Body of pancreas (tissue), 4 donors: ENCODE results near the gene CTBP1. TPM values are rescaled to one million over a fixed set of nuclear protein-coding genes. Genes with fewer than 3 reads are reported as not detected.
A peak's percentile ranks its signal among the peaks of the same experiment; 100 is the strongest.

Experiments used
- ATAC-seq: fragments of 150-250 bp; one replicate; pipeline ENCODE4 v1.9.1; 2016
- DNase-seq, 4 donors: peaks; one replicate each; pipeline ENCODE4 v3.0.0-alpha.2; 2019
- H3K27ac ChIP-seq, 4 donors: fragments of 200-600 bp; sonication (generic); 1 replicate in 3 of 4; 2 replicates in 1 of 4; pipeline versions ENCODE4 v1.5.1 to v1.6.1; 2016 to 2019; ENCODE audit warnings: mild to moderate bottlenecking in 1 of 4, mixed read lengths in 1 of 4, moderate library complexity in 1 of 4
- H3K27me3 ChIP-seq, 2 donors: fragments of 200-600 bp; sonication (generic); one replicate each; pipeline ENCODE4 v1.6.0; 2016; ENCODE audit warnings: mild to moderate bottlenecking in 1 of 2
- H3K36me3 ChIP-seq, 2 donors: fragments of 200-600 bp; sonication (generic); replicated peaks in 1 of 2; 2 replicates each; pipeline ENCODE4 v1.5.1; 2016; ENCODE audit warnings: low read depth in 2 of 2; ENCODE audit not compliant: insufficient read depth in 1 of 2
- H3K4me1 ChIP-seq: fragments of 200-600 bp; sonication (generic); one replicate; pipeline ENCODE4 v1.6.0; 2016
- H3K4me3 ChIP-seq, 2 donors: fragments of 200-600 bp; sonication (generic); 1 replicate in 1 of 2; 2 replicates in 1 of 2; pipeline ENCODE4 v1.5.1; 2016 to 2019
- H3K9me3 ChIP-seq, 3 donors: fragments of 200-600 bp; sonication (generic); 1 replicate in 2 of 3; 2 replicates in 1 of 3; pipeline ENCODE4 v1.5.1; 2016
- POLR2A ChIP-seq, 3 donors: fragments of 450-650 bp; IDR thresholded peaks; one replicate each; pipeline ENCODE4 v1.6.1; 2016; ENCODE audit warnings: antibody characterized with exemption in 3 of 3, mild to moderate bottlenecking in 2 of 3
- WGBS, 2 donors: methylation state at CpG; one replicate each; pipeline ENCODE4 v1.1.5; 2017; 5-methylcytosine and 5-hydroxymethylcytosine counted together
- intact Hi-C: fragments of 100-400 bp; cut with DNase I; formaldehyde crosslinking; loops from one replicate; pipeline ENCODE4 v1.15.1; 2023
- total RNA-seq, 2 donors: library from RNA; depleted of rRNA; stranded (reverse); fragments of >200 nt; gene quantifications; one replicate each; pipeline ENCODE4 v1.1.0, GENCODE V29; 2016
- TF ChIP-seq, protein P1 (sequence below), 7 experiments: fragments of 450-650 bp in 4 of 7; fragments of 200-600 bp in 3 of 7; sonication (generic) in 3 of 7; IDR thresholded peaks; one replicate each; pipeline ENCODE4 v1.5.1; 2016 to 2019; ENCODE audit warnings: antibody characterized with exemption in 7 of 7

Gene CTBP1
- total RNA-seq, 2 donors from 2014 or later = 148 to 458 TPM

- Histone ChIP-seq H3K4me1 (peaks cover 31% of the 10 kb centered on the region), H3K4me3 (no peak overlapping the region), H3K36me3 (no peaks in the 10 kb centered on the region), H3K27ac (no peak overlapping the region), H3K27me3 (no peaks in the 10 kb centered on the region), H3K9me3 (no peaks in the 10 kb centered on the region)
- intact Hi-C loops = no loop called here
- DNase-seq (peak in 2 of 4 donors; percentile 1 to 5), ATAC-seq (no peak)
- 86 to 88% methylated on average over 11 to 22 of the region's 29 CpGs for WGBS, 2 donors
- no peak for TF ChIP-seq POLR2A (IDR thresholded peaks at IDR 0.05)
- TF ChIP-seq, protein P1, sequence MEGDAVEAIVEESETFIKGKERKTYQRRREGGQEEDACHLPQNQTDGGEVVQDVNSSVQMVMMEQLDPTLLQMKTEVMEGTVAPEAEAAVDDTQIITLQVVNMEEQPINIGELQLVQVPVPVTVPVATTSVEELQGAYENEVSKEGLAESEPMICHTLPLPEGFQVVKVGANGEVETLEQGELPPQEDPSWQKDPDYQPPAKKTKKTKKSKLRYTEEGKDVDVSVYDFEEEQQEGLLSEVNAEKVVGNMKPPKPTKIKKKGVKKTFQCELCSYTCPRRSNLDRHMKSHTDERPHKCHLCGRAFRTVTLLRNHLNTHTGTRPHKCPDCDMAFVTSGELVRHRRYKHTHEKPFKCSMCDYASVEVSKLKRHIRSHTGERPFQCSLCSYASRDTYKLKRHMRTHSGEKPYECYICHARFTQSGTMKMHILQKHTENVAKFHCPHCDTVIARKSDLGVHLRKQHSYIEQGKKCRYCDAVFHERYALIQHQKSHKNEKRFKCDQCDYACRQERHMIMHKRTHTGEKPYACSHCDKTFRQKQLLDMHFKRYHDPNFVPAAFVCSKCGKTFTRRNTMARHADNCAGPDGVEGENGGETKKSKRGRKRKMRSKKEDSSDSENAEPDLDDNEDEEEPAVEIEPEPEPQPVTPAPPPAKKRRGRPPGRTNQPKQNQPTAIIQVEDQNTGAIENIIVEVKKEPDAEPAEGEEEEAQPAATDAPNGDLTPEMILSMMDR (IDR thresholded peaks at IDR 0.05) = no peak
Observed at GRCh38 chr4:1195109-1195671, 53.7 kb downstream of the CTBP1 start.

GRCh38 chr4:1194010-1194900, 54.7 kb downstream of the CTBP1 start:
- peak overlapping the region in 1 of 4 donors; percentile 18 for H3K27ac ChIP-seq
- H3K9me3 ChIP-seq = no peaks in the 10 kb centered on the region
- peaks cover 31% of the 10 kb centered on the region for H3K4me1 ChIP-seq
- no peaks in the 10 kb centered on the region for H3K27me3 ChIP-seq
- no peak for ATAC-seq
- intact Hi-C loops = no loop called here
- H3K36me3 ChIP-seq = no peaks in the 10 kb centered on the region
- H3K4me3 ChIP-seq = no peak overlapping the region
- peak; percentile 21 to 55 (median 30) for DNase-seq
- 83% methylated on average over 25 to 46 of the region's 52 CpGs for WGBS, 2 donors
- TF ChIP-seq, protein P1 (IDR thresholded peaks at IDR 0.05) = no peak
- no peak for TF ChIP-seq POLR2A (IDR thresholded peaks at IDR 0.05)

- TF ChIP-seq POLR2A (IDR thresholded peaks at IDR 0.05) = no peak
- TF ChIP-seq, protein P1 (IDR thresholded peaks at IDR 0.05) = no peak
- no peak overlapping the region for H3K4me3 ChIP-seq
- no peaks in the 10 kb centered on the region for H3K36me3 ChIP-seq
- 50 to 56% methylated on average over 18 to 23 of the region's 28 CpGs for WGBS, 2 donors
- peak in 3 of 4 donors; percentile 2 to 12 (median 6) for DNase-seq
- ATAC-seq = no peak
- no peaks in the 10 kb centered on the region for H3K9me3 ChIP-seq
- intact Hi-C loops = no loop called here
- H3K27me3 ChIP-seq = no peaks in the 10 kb centered on the region
- peaks cover 31% of the 10 kb centered on the region for H3K4me1 ChIP-seq
- peak overlapping the region in 3 of 4 donors; percentile 30 to 92 (median 85) for H3K27ac ChIP-seq
Observed at GRCh38 chr4:1193206-1194009, 55.5 kb downstream of the CTBP1 start.

DNA sequence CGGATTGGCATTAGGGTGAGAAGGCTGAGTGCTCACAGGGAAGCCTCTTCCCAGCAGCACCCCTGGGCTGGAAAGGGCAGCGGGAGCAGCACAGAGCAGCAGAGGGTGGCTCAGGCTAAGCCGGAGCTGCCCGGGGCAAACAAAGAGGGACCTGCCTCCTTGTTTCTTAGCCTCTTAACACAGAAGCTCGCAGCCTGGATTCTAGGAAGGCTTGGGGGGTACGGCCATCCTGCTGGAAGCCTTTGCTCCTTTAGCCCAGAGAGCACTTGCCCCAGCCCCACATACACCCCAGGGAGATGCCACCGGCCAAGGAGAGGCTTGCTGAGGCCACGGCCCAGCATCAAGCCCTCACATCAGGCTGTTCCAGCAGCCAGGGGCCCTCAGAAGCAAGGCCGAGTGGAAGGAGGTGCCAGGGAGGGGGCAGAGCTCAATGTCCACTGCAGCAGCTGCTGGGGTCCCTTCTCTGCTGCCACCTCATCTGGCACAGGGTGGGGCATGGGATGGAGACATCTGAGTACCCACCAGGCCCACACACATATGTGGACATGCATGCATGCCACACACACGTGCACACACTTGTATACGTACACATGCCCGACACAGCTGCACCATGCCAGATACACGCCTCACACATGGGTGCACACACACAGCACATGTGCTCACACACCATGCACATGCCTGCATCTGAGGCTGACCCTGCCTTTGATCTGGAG, 56.3 kb downstream of the CTBP1 start:
- Histone ChIP-seq H3K4me3 (no peak overlapping the region), H3K4me1 (peaks cover 31% of the 10 kb centered on the region)
- intact Hi-C loops = no loop called here

More for the DNA sequence above, 56.3 kb downstream of the CTBP1 start:
- TF ChIP-seq, protein P1 (IDR thresholded peaks at IDR 0.05) = no peak
- TF ChIP-seq POLR2A (IDR thresholded peaks at IDR 0.05) = no peak
- WGBS, 2 donors = 45 to 61% methylated on average over 7 to 12 of the region's 13 CpGs
- ATAC-seq (peak; percentile 65), DNase-seq (peak in 3 of 4 donors; percentile 13 to 19 (median 16))
- H3K36me3 ChIP-seq = no peaks in the 10 kb centered on the region
- H3K27me3 ChIP-seq = no peaks in the 10 kb centered on the region
- H3K27ac ChIP-seq = peak overlapping the region; percentile 78 to 92 (median 86)
- H3K9me3 ChIP-seq = no peaks in the 10 kb centered on the region
